Mucosa of descending colon (tissue), 3 donors: Measurements from ENCODE around the gene MED19. TPM values are rescaled to one million over a fixed set of nuclear protein-coding genes. Genes with fewer than 3 reads are reported as not detected.
A peak's percentile ranks its signal among the peaks of the same experiment; 100 is the strongest.
"Not testable (repeated sequence)": the region's sequence is repeated elsewhere in the genome, so short reads cannot be mapped to it uniquely, and the experiment has no call there.

Experiments
- ATAC-seq: fragments of 200-7000 bp; cut with Tn5 transposase; one replicate; pipeline ENCODE4 v1.9.1; 2020; ENCODE audit warnings: mild to moderate bottlenecking, moderate library complexity
- DNase-seq, 3 donors: peaks; one replicate each; pipeline ENCODE4 v3.0.0-alpha.2; 2020
- H3K36me3 ChIP-seq: fragments of 200-600 bp; one replicate; pipeline ENCODE4 v1.8.0; 2021; ENCODE audit warnings: low read depth, mild to moderate bottlenecking
- H3K4me1 ChIP-seq: fragments of 200-600 bp; one replicate; pipeline ENCODE4 v1.8.0; 2021; ENCODE audit warnings: low read depth, mild to moderate bottlenecking
- H3K4me3 ChIP-seq: fragments of 200-600 bp; one replicate; pipeline ENCODE4 v1.8.0; 2021; ENCODE audit warnings: mild to moderate bottlenecking
- H3K9me3 ChIP-seq: fragments of 200-600 bp; one replicate; pipeline ENCODE4 v1.8.0; 2021; ENCODE audit warnings: mild to moderate bottlenecking
- CTCF ChIP-seq: fragments of 200-600 bp; IDR thresholded peaks from one replicate; pipeline ENCODE4 v1.8.0; 2022; ENCODE audit warnings: antibody characterized with exemption, mild to moderate bottlenecking
- intact Hi-C, 2 donors: fragments of 100-400 bp; cut with DNase I in 1 of 2; cut with micrococcal nuclease in 1 of 2; formaldehyde crosslinking; loops; one replicate each; pipeline versions ENCODE4 v1.11.0 to v1.11.1; 2022; cut with DNase I, micrococcal nuclease
- total RNA-seq, 3 donors: library from RNA; stranded (reverse); fragmentation: NEBNext Ultra II Directional in 2 of 3; extraction: Animal tissue kit (Norgen Biotek cat#: 25700) in 2 of 3; gene quantifications; one replicate each; pipeline versions ENCODE4 v1.2.1 to v1.2.4, GENCODE V29; 2021 to 2023
- donor health status: DM: no; HTN: no; CAD: no; lungs with moderate emphysema.
- donor health status: DM: no; HTN: no; CAD: no.
- donor health status: DM: no; HTN: yes; CAD: no.

Gene MED19
- total RNA-seq, 3 donors from 2014 or later: 10.7 to 14.6 (median 12.5) TPM

GRCh38 chr11:57713835-57714234, 1.8 kb upstream of the MED19 start:
- TF ChIP-seq CTCF: no peak
- no peaks in the 10 kb centered on the region for H3K36me3 ChIP-seq
- intact Hi-C loops: no loop called here
- no peak for ATAC-seq
- H3K4me1 ChIP-seq: peaks cover 21% of the 10 kb centered on the region
- H3K9me3 ChIP-seq: no peaks in the 10 kb centered on the region
- DNase-seq: no peak
- H3K4me3 ChIP-seq: no peak overlapping the region

GRCh38 chr11:57712256-57713150, 488 bp upstream of the MED19 start, which contains the start of gene TMX2:
Gene TMX2, plus strand, starts transcription at chr11:57712593. Its CDS starts 26 bp downstream, at chr11:57712619.
- no peaks in the 10 kb centered on the region for H3K9me3 ChIP-seq
- ATAC-seq: peak; percentile 93
- peak; percentile 92 to 97 (median 94) for DNase-seq
- H3K4me3 ChIP-seq: peak within 1 kb of the TSS; percentile 92
- no peaks in the 10 kb centered on the region for H3K36me3 ChIP-seq
- peaks cover 21% of the 10 kb centered on the region for H3K4me1 ChIP-seq
- no peak for TF ChIP-seq CTCF
- intact Hi-C loops: no loop called here

GRCh38 chr11:57709802-57710367, 2.1 kb downstream of the MED19 start:
- H3K9me3 ChIP-seq: no peaks in the 10 kb centered on the region
- H3K4me3 ChIP-seq: no peak overlapping the region
- H3K4me1 ChIP-seq: peaks cover 21% of the 10 kb centered on the region
- DNase-seq (no peak), ATAC-seq (no peak)
- intact Hi-C loops: no loop called here
- no peaks in the 10 kb centered on the region for H3K36me3 ChIP-seq
- TF ChIP-seq CTCF: no peak

- DNase-seq, H3K4me1 ChIP-seq, ATAC-seq, H3K36me3 ChIP-seq, intact Hi-C loops, H3K4me3 ChIP-seq, H3K9me3 ChIP-seq: not testable (repeated sequence)
Observed at GRCh38 chr11:57705432-57705831, 6.6 kb downstream of the MED19 start.

- Histone ChIP-seq H3K4me1 (no peaks in the 10 kb centered on the region), H3K4me3 (no peak overlapping the region), H3K9me3 (no peaks in the 10 kb centered on the region), H3K36me3 (no peaks in the 10 kb centered on the region)
- DNase-seq (no peak), ATAC-seq (no peak)
- intact Hi-C loops: no loop called here
- TF ChIP-seq CTCF: no peak
Observed at GRCh38 chr11:57704932-57705331, 7.1 kb downstream of the MED19 start.

GRCh38 chr11:57703341-57703740, 8.7 kb downstream of the MED19 start:
- no peak for TF ChIP-seq CTCF
- H3K4me1 ChIP-seq: no peaks in the 10 kb centered on the region
- no peak for ATAC-seq
- intact Hi-C loops: no loop called here
- no peak for DNase-seq
- H3K9me3 ChIP-seq: no peaks in the 10 kb centered on the region
- peaks cover 5% of the 10 kb centered on the region for H3K36me3 ChIP-seq
- H3K4me3 ChIP-seq: no peak overlapping the region
